ENCODE data around the gene ADNP2.

The ADNP2 gene

DNA sequence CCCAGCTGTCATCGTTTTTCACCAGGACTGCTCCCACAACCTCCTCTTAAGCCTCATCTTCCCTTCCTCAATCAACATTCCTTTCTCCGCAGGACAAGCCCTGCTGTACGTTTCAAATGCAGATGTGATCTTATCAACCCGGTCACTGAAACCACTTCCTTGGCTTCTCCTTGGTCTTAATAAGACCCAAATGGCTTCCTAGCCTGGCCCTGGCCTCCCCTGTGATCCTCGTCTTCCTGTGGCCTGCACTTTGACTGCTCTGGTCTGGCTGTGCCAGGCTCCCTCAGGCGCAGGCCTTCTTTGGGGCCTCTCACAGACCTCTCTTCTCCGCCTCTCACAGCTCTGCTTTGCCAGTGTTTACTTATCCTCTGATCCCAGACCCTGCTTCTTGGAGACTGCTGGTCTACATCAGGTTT is 4.7 kb upstream of the ADNP2 start:
- no peak for DNase-seq (ENCODE audit: insufficient read length, low spot score)
- no peak for FAIRE-seq

DNA sequence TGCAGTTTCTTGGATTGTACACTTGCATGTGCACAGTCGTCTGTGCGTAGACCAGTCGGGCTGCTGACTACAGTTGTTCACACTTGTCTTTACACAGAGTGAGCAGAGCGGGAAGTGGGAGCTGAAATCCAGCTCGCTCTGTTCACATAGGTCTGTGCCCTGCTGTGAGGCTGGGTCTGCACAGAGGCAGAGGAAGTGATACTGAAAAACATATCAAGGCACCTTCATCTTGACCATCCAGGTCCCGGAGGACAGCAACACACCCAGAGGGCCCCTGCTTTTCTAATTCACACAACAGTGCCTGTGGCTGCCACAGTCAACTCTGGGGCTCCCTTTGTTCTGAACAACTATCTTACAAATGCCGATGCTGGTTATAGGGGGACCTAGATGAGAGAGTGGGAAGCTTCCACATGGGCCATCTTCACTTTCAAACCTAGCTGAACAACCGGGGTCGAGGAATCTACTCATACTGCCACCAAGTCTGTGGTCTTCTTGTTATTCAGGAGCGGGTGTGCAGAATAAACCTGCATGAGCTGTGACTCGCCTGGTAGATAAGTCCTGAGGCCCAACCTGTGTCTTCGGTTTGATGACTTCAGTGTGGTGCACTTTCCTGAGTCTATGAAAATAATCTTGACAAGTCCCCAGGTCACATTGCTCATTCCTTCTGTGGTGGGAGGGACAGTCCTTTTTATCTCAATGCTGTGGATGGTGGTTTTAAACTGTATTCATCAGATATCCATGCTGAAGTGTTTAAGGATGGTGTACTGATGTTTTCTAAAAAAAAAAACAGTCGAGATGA is 3.5 kb upstream of the ADNP2 start:
- FAIRE-seq, result peak; percentile 83
- DNase-seq (ENCODE audit: insufficient read length, low spot score), result peak; percentile 36

DNA sequence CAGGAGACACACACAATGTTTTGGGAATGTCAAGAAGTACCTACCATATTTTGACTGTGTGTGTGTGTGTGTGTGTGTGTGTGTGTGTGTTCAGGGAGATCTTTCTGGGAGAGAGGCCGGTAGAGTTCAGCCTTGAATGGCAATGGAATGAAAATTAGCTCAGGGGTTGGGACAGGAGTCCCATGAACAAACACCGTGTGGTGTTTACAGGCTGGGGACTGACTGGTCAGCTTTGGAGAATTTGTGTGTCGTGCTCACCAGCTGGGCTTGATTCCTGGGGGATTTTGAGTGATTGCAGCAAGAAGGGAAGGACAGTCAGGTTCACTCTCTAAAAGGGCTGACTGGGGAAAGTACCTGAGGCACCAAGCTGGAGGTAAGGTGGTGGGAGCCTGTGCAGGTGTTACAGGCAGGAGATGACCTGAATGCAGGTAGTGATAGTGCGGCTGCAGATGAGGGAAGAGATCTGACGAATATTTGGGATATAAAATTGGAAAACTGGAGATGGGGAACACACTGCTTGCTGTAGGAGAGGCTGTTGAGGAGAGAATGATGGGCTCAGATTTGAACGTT is 2.5 kb upstream of the ADNP2 start:
- FAIRE-seq, result no peak

DNA sequence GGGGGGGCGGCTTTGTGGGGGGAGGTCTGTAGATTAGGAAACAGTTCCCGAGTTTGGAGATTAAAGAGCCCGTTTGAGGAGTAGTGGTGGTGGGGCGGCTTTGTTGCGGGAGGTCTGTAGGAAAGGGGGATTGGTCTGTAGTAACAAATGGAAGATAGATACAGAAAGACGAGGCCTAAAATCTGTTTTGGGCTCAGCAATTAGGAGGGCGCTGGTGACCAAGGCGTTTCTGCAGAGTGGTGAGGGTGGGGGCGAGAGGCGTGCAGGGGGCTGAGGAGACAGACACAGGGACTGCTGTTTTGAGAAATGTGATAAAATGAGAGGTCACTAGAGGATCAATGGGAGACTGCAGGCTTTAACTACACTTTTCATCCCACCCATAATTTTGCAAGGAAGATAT is 1.6 kb upstream of the ADNP2 start:
- no peak for DNase-seq (ENCODE audit: insufficient read length, low spot score)
- FAIRE-seq, result no peak

More for the DNA sequence above, 2.5 kb upstream of the ADNP2 start:
- no peak for DNase-seq (ENCODE audit: insufficient read length, low spot score)

DNA sequence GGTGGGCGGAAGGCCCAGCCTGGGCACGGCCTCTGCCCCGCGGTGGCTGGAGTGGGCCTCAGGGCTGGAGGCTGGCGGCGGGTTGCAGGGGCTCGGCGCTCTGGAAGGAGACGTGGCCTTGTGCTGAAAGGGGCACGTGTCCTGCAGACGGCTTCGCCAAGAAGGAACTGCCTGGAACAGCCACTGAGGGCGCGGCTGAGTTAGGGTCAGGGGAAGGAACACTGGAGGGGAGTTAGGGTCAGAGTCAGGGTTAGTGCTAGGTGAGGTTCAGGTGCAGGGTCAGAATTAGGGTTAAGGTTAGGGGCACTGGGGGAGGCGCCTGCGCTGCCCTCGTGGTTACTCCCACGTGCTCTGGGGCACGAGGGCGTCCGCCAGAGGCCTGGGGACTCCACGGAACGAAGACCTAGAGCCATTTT is 933 bp upstream of the ADNP2 start:
- FAIRE-seq, result no peak
- no peak for DNase-seq (ENCODE audit: insufficient read length, low spot score)

DNA sequence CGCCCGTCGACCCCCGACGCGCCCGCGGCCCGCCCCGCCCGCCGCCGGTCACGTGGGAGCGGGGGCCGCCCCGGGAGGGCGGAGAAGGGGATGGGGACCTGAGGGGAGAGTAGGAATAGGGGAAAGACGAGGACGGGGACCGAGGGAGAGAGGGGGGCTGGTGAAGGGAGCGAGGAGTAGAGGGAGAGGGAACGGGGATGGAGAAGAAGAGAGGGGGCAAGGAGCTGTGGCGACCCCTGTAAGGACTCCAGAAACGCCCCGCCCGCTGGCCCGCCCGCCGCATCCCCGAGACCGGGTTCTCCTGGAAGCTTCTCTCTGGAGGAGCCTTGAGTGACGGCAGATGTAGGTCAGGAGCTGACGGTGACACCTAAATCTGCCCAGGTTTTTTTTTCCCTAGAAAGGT is 615 bp downstream of the ADNP2 start:
- DNase-seq (ENCODE audit: insufficient read length, low spot score), result peak; percentile 49

DNA sequence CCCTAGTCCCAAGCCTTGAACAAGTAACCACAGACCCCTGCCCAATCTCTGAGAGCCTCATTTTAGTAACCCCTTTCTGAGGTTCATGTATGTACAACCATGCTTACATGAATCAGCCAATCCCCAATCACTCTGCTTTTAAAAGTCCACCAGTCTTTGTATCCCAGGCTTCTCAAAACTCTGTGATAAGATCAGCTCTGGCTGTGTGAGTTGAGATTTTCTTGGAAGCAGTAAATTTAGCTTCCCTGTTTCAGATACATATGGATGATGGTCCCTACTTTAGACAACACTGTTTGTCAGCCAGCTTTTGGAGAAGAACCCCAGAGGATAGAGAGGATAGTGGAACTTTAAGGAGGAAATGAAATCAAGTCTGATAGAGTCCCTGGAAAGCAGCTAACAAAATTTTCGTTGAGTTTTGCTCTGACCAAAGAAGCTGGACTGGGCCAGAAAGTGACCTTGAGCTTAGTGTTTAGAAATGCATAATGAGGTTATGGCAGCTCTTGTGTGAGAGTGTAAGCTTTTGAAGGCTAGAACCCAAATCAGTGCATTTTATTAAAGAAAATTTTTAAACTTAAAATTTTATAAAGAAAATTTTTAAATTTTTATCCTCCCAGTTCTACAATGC is 3.7 kb downstream of the ADNP2 start:
- no peak for DNase-seq (ENCODE audit: insufficient read length, low spot score)
- FAIRE-seq, result no peak

More for the DNA sequence above, 615 bp downstream of the ADNP2 start:
- peak; percentile 21 for FAIRE-seq

DNA sequence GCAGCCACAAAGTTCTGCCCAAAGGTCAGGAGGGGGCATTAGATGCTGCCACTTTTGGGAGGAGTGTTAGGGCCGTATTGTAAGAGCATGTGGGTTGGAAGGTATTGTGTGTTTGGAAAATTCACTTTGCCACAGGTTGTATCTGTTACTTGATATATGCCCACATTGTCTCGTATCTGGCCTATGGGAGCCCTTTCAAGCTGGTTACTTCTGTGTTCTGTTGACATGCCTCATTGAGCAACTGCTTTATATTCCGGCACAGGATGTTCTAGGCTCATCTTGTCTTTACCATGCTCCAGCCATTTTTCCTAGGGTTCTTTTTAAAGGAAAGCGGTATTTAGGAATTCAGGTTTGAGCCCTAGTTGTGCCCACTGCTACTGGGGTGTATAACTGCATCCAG is 6.0 kb downstream of the ADNP2 start:
- DNase-seq (ENCODE audit: insufficient read length, low spot score) (no peak), FAIRE-seq (no peak)

DNA sequence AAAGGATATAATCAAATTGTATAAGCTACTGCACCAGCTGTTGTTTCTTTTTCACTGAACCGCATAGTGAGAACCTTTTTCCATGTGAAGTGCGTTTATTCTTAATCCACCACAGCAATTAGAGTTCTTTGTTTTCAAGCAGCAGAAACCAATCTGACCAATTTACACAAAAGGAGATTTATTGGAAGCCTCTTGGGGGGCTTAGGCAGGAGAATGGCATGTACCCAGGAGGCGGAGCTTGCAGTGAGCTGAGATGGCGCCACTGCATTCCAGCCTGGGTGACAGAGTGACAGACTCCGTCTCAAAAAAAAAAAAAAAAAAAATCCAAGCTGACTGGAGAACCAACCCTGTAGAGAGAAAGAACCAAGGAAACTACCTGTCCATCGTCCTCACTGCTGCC is 10.0 kb downstream of the ADNP2 start:
- FAIRE-seq, result no peak
- no peak for DNase-seq (ENCODE audit: insufficient read length, low spot score)

DNA sequence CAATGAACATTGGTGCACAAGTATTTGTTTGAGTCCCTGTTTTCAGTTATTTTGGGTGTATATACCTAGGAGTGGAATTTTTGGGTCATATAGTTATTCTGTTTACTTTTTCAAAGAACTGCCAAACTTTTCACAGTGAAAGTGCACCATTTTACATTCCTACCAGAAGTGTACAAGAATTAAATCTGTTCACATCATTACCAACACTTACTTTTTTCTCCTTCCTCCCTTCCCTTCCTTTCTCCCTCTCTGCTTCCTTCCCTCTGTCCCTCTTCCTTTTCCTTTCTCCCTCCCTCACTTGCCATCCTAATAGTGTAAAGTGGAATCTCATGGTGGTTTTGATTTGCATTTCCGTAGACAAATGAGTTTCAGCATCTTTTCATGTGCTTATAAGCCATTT is 11.9 kb downstream of the ADNP2 start:
- DNase-seq (ENCODE audit: insufficient read length, low spot score) (no peak), FAIRE-seq (no peak)

DNA sequence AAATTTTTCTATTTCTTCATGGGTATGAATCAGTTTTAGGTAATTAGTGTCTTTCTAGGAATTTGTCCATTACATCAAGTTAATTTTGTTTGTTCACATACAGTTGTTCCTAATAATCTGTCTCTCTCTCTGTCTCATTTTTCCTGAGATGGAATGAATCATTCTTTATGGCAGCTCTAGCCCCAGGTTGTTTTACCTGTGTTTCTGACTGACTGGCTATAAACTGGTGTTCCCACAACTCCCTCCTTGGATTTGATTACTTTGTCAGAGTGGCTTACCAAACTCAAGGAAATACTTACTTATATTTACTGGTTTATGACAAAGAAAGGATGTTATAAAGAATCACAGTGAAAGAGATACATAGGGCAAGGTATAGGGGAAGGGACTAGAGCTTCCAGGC is 15.1 kb downstream of the ADNP2 start:
- DNase-seq (ENCODE audit: insufficient read length, low spot score) (no peak), FAIRE-seq (no peak)

DNA sequence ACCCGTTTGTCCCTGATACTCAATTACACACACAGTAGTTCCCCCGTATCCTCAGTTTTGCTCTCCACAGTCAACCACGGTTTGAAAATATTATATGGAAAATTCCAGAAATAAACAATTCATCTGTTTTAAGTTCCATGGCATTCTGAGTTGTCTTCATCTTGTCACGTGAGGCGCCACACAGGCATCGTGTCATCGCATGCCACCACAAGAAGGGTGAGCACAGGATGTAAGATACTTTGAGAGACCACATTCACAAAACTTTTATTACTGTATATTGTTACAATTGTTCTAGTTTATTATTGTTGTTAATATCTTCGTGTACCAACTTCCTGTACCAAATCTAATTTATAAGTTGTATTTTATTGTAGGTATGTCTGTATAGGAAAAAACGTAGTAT is 17.7 kb downstream of the ADNP2 start:
- DNase-seq (ENCODE audit: insufficient read length, low spot score) (no peak), FAIRE-seq (no peak)

DNA sequence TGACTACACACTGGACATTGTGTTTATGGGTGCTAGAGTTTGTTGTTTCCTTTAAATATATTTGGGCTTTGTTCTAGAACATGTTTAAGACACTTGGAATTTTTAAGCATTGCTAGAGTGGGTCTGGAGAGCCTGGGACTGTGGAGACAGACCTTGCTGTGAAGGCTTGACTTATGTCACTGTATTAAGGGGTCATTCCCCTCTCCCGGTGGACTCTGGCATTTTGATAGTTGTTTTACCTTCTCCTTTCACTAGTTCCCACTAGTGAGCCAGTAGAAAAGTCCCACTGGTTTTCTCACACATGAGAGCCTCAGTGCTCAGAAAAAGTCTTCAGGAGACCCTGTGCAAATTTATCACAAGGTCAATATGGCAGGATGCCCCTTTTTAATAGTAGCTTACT is 18.6 kb downstream of the ADNP2 start:
- FAIRE-seq (no peak), DNase-seq (ENCODE audit: insufficient read length, low spot score) (no peak)

DNA sequence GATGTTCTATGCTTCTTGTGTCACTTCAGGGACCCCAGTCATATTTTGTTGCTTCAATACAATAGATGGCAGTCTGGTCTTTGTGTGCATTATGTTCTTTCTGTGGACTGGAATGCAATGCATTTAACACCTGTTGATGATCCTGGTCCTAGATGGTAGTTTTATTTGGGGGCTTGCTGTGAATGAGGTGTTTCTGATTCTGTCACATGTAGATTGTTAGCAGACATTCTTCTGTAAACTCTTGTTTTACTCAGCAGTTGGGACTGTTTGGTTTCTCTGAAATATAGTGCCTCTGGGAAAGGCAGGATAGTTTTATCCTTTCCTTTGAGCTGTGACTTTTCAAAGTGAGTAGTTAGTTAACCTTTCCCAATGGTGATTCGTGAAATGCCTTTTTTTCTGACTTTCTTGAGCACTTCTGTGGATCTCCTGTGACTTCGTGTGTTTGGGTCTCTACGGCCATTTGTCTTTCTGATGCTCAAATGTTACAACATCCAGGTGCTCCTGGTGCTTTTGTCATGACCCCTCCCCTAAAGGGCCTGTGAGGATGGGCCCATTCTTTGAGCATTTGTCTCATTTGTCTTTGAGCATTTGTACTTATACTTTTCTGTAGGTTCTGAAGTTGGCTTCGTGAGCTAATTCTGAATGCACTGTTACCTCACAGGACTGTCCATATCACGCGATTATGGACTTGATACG is 20.8 kb downstream of the ADNP2 start:
- DNase-seq (ENCODE audit: insufficient read length, low spot score) (no peak), FAIRE-seq (peak; percentile 28)

DNA sequence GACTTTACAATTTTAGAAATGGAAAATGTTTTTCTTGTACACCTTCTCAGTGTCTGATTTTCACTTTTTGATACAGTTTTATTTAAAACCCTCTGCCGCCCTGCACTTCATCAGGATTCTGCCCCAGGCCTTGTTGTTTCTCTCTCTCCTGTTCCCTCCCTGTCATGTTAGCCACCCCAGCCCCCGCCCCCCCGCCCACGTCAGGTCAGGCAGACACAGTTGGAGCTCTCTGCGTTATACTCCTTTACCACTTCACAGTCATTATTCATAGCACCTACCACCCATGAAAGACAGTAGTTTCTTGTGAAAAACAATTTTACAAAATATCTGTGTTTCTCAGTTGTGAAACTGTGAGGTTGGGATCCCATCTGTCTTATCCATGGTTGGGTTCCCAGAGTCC is 21.5 kb downstream of the ADNP2 start:
- DNase-seq (ENCODE audit: insufficient read length, low spot score) (no peak), FAIRE-seq (no peak)

DNA sequence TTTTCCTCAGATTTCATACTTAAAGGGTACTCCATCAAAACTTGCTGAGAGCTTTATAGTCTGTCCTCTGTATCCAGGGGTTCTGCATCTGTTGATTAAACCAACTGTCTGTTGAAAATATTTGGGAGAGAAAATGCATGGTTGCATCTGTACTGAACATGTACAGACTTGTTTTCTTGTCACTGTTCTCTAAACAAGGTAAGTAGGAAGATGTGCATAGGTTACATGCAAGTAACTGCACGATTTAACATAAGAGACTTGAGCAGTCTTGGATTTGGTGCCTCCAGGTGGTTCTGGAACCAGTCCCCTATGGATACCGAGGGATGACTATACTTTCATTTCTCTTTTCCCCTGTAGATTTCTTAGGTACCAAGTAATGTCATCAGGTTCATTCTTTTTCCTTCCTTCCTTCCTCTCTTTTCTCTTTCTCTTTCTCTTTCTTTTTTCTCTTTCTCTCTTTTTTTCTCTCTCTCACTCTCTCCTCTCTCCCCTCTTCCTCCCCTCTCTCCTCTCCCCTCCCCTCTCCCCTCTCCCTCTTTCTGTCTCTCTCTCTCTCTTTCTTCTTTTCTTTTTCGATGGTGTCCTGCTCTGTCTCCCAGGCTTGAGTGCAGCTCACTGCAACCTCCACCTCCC is 23.2 kb downstream of the ADNP2 start:
- DNase-seq (ENCODE audit: insufficient read length, low spot score) (no peak), FAIRE-seq (peak; percentile 72)

DNA sequence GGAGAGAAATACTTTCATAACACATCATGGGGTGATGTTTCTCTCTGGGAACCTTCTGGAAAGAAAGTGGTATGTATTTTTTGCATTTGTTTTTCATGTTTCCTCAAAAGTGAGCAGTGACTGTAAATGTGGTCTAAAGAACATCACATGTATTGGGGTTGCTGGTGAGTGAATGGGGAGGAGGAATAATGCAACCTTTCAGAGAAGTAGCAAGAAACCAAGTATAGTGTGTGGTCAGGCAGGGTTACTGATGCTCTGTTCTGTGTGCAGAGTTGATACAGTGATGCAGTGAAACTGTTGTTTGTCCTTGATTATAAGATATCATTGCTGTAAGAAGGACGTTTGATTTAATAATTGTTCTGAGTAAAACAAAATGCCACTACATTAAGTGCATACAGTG is 24.1 kb downstream of the ADNP2 start:
- FAIRE-seq (peak; percentile 57), DNase-seq (ENCODE audit: insufficient read length, low spot score) (no peak)

DNA sequence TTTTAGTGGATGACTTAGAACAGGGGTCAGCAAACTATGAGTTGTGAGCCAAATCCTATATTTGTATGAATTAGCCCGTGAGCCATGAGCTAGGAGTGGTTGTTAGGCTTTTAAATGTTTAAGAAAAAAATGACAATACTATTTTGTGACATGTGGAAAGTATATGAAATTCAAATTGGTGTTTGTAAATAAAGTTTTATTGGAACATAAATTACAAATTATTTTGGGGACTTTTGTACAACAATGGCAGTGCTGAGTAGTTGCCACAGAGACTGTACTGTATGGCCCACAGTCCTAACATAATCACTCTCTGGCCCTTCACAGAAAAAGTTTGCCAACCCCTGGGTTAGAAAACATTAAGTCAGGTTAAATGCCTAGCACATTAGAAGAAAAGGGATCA is 26.1 kb downstream of the ADNP2 start:
- no peak for FAIRE-seq
- DNase-seq (ENCODE audit: insufficient read length, low spot score), result no peak

DNA sequence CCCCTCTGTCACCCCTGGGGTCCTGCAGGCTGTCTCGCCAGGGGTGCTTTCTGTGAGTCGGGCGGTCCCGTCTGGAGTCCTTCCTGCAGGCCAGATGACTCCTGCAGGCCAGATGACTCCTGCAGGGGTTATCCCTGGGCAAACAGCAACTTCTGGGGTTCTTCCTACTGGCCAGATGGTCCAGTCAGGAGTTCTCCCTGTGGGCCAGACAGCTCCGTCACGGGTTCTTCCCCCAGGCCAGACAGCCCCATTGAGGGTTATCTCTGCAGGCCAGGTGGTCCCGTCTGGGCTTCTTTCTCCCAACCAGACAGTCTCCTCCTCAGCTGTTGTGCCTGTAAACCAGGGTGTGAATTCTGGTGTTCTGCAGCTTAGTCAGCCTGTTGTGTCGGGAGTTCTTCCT is 27.6 kb downstream of the ADNP2 start:
- DNase-seq (ENCODE audit: insufficient read length, low spot score) (no peak), FAIRE-seq (no peak)

DNA sequence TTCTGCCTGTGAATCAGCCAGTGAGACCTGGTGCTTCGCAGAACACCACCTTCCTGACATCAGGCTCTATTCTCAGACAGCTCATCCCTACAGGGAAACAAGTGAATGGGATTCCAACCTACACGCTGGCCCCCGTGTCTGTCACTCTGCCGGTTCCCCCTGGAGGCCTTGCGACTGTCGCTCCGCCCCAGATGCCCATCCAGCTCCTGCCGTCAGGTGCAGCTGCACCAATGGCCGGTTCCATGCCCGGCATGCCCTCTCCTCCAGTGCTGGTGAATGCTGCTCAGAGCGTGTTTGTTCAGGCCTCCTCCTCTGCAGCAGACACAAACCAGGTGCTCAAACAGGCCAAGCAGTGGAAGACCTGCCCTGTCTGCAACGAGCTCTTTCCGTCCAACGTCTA is 28.1 kb downstream of the ADNP2 start:
- FAIRE-seq, result no peak
- DNase-seq (ENCODE audit: insufficient read length, low spot score), result no peak

DNA sequence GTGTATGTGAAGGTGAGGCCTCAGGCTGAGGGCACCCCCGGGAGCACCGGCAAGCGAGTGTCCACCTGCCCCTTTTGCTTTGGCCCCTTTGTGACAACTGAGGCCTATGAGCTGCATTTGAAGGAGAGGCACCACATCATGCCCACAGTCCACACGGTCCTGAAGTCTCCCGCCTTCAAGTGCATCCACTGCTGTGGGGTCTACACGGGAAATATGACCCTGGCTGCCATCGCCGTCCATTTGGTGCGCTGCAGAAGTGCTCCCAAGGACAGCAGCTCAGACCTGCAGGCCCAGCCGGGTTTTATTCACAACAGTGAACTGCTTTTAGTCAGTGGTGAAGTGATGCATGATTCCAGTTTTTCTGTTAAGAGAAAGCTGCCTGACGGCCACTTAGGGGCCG is 28.9 kb downstream of the ADNP2 start:
- no peak for DNase-seq (ENCODE audit: insufficient read length, low spot score)
- no peak for FAIRE-seq

Data from GM19239 (cell line).